HCT116 (cell line): ENCODE measurements around the gene ICA1. TPM values are rescaled to one million over a fixed set of nuclear protein-coding genes. Genes with fewer than 3 reads are reported as not detected.

Source experiments
- ATAC-seq: fragments of 200-7000 bp; cut with Tn5 transposase; 2 replicates; pipeline ENCODE4 v1.9.1; 2020; ENCODE audit warnings: mild to moderate bottlenecking, moderate library complexity
- BruUV-seq: library from RNA; stranded (reverse); fragments of 400-500 nt; replicated peaks from 2 replicates; lab custom pipeline; 2021; lab: Mats Ljungman, UMichigan
- CTCF ChIA-PET: fragments of 300-600 bp; sonication (Branson Sonifier 250); formaldehyde crosslinking; loops from one replicate; lab custom pipeline; 2021; ENCODE audit warnings: antibody characterized with exemption; lab: Charles Lee
- POLR2A ChIA-PET: fragments of 300-600, 350-600 bp; sonication (Branson Sonifier 250); formaldehyde crosslinking; loops from one replicate; lab custom pipeline; 2021; ENCODE audit warnings: antibody characterized with exemption; lab: Charles Lee
- RAD21 ChIA-PET, 2 experiments: fragments of 300-600 bp; sonication (Branson Sonifier 250); formaldehyde crosslinking; loops; one replicate each; lab custom pipeline; 2023; ENCODE audit warnings: low total read pairs in 2 of 2; ENCODE audit not compliant: uncharacterized antibody in 2 of 2, unreplicated experiment in 2 of 2, low non-redundant PET in 1 of 2; lab: Charles Lee
- DNase-seq: peaks from one replicate; pipeline ENCODE4 v3.0.0-alpha.2; 2010; ENCODE audit warnings: low read depth, low spot score
- H2AFZ ChIP-seq: fragments of 200-600 bp; shearing (Covaris generic), sonication (generic); 2 replicates; pipeline ENCODE4 v1.6.1; 2017; ENCODE audit warnings: low read depth, mixed run types, mixed read lengths, antibody characterized with exemption, low read length; ENCODE audit not compliant: poor library complexity, severe bottlenecking
- H3K27ac ChIP-seq: 2 replicates; pipeline ENCODE4 v1.5.1; 2012; ENCODE audit warnings: low read depth, low read length
- H3K27me3 ChIP-seq: fragments of 200-600 bp; sonication (generic); 2 replicates; pipeline ENCODE4 v1.6.1; 2016; ENCODE audit warnings: mixed run types, low read length, mixed read lengths; ENCODE audit not compliant: insufficient read depth
- H3K36me3 ChIP-seq, 2 experiments: fragments of 200-500 bp in 1 of 2; fragments of 200-600 bp in 1 of 2; sonication (Bioruptor generic) in 1 of 2; sonication (generic) in 1 of 2; 2 replicates each; pipeline versions ENCODE4 v1.5.1 to v1.6.1; 2014 to 2016; ENCODE audit warnings: low read length in 2 of 2, inconsistent platforms in 1 of 2, mixed read lengths in 1 of 2, mixed run types in 1 of 2; ENCODE audit not compliant: insufficient read depth in 2 of 2, control insufficient read depth in 1 of 2
- H3K4me1 ChIP-seq, 2 experiments: fragments of 200-600 bp in 1 of 2; sonication (generic) in 1 of 2; 2 replicates each; pipeline versions ENCODE4 v1.5.1 to v1.6.1; 2012 to 2017; ENCODE audit warnings: low read length in 2 of 2, inconsistent platforms in 1 of 2, mild to moderate bottlenecking in 1 of 2, mixed read lengths in 1 of 2, mixed run types in 1 of 2, moderate library complexity in 1 of 2; ENCODE audit not compliant: insufficient read depth in 2 of 2, control insufficient read depth in 1 of 2
- H3K4me2 ChIP-seq: fragments of 200-600 bp; sonication (generic); 2 replicates; pipeline ENCODE4 v1.6.1; 2017; ENCODE audit warnings: mixed run types, low read length, mixed read lengths
- H3K4me3 ChIP-seq, 2 experiments: fragments of 200-600 bp in 1 of 2; sonication (generic) in 1 of 2; replicated peaks in 1 of 2; 2 replicates each; pipeline ENCODE4 v1.5.1; 2011 to 2016; ENCODE audit warnings: low read length in 2 of 2, control low read depth in 1 of 2, low read depth in 1 of 2, mild to moderate bottlenecking in 1 of 2, mixed read lengths in 1 of 2, mixed run types in 1 of 2
- H3K79me2 ChIP-seq: fragments of 200-600 bp; sonication (generic); 2 replicates; pipeline ENCODE4 v1.6.1; 2017; ENCODE audit warnings: mild to moderate bottlenecking, mixed run types, low read length, moderate library complexity, mixed read lengths; ENCODE audit not compliant: insufficient read depth
- H3K9ac ChIP-seq: fragments of 200-600 bp; sonication (generic); 2 replicates; pipeline ENCODE4 v1.6.1; 2016; ENCODE audit warnings: low read length, mixed read lengths
- H3K9me2 ChIP-seq: fragments of 200-600 bp; sonication (generic), shearing (Covaris generic); 2 replicates; pipeline ENCODE4 v1.6.1; 2017; ENCODE audit warnings: mixed run types, mild to moderate bottlenecking, moderate library complexity; ENCODE audit not compliant: insufficient read depth
- H3K9me3 ChIP-seq, 2 experiments: fragments of 200-500 bp in 1 of 2; fragments of 200-600 bp in 1 of 2; sonication (Bioruptor generic) in 1 of 2; sonication (generic) in 1 of 2; 2 replicates each; pipeline ENCODE4 v1.6.1; 2014 to 2017; ENCODE audit warnings: low read length in 2 of 2, mixed read lengths in 2 of 2, inconsistent platforms in 1 of 2, low read depth in 1 of 2, mild to moderate bottlenecking in 1 of 2, mixed run types in 1 of 2, moderate library complexity in 1 of 2; ENCODE audit not compliant: control insufficient read depth in 1 of 2, insufficient read depth in 1 of 2
- H4K20me1 ChIP-seq: fragments of 200-600 bp; sonication (generic), shearing (Covaris generic); 2 replicates; pipeline ENCODE4 v1.6.1; 2017; ENCODE audit warnings: mixed run types, mild to moderate bottlenecking, moderate library complexity; ENCODE audit not compliant: insufficient read depth
- EGR1 ChIP-seq: IDR thresholded peaks from 2 replicates; pipeline ENCODE4 v1.6.1; 2012; ENCODE audit warnings: low read depth
- JUND ChIP-seq: IDR thresholded peaks from 2 replicates; pipeline ENCODE4 v1.6.1; 2012
- MAX ChIP-seq: IDR thresholded peaks from 2 replicates; pipeline ENCODE4 v1.6.1; 2012
- POLR2AphosphoS5 ChIP-seq: IDR thresholded peaks from 2 replicates; pipeline ENCODE4 v1.6.1; 2011; ENCODE audit warnings: mild to moderate bottlenecking, low read depth, low read length, moderate library complexity
- SIN3A ChIP-seq: IDR thresholded peaks from 2 replicates; pipeline ENCODE4 v1.6.1; 2012; ENCODE audit warnings: low read depth
- TCF7L2 ChIP-seq: IDR thresholded peaks from 2 replicates; pipeline ENCODE4 v1.7.0; 2011; ENCODE audit warnings: borderline replicate concordance, inconsistent platforms; ENCODE audit not compliant: insufficient read depth, insufficient read length; ENCODE audit errors: extremely low read depth
- ZNF274 ChIP-seq: fragments of 200-500 bp; sonication (Bioruptor generic); IDR thresholded peaks from 2 replicates; pipeline ENCODE4 v1.6.1; 2014; ENCODE audit warnings: mild to moderate bottlenecking, low read depth, low read length, inconsistent platforms
- intact Hi-C: fragments of 100-400 bp; cut with micrococcal nuclease; formaldehyde crosslinking; loops from 2 replicates; pipeline ENCODE4 v1.10.0; 2022
- total RNA-seq: library from RNA; stranded (reverse); gene quantifications from one replicate; pipeline ENCODE4 v1.2.1, GENCODE V29; 2021; ENCODE audit not compliant: unreplicated experiment
- TF ChIP-seq, protein P1 (sequence below): IDR thresholded peaks from 2 replicates; pipeline ENCODE4 v1.6.1; 2011; ENCODE audit warnings: mild to moderate bottlenecking, low read length, moderate library complexity; ENCODE audit not compliant: insufficient replicate concordance; ENCODE audit errors: extremely low read depth
- TF ChIP-seq, protein P2 (sequence below), 3 experiments: fragments of 200-600 bp in 1 of 3; sonication (generic) in 1 of 3; IDR thresholded peaks in 2 of 3; conservative IDR thresholded peaks in 1 of 3; 2 replicates each; pipeline ENCODE4 v1.5.1; 2012 to 2017; ENCODE audit warnings: low read depth in 2 of 3, low read length in 2 of 3, antibody characterized with exemption in 1 of 3, borderline replicate concordance in 1 of 3, control low read depth in 1 of 3, mild to moderate bottlenecking in 1 of 3, mixed read lengths in 1 of 3, mixed run types in 1 of 3, moderate library complexity in 1 of 3; ENCODE audit not compliant: insufficient read depth in 1 of 3

The ICA1 gene
- total RNA-seq, 1 experiment from 2014 or later: 16.4 TPM

DNA sequence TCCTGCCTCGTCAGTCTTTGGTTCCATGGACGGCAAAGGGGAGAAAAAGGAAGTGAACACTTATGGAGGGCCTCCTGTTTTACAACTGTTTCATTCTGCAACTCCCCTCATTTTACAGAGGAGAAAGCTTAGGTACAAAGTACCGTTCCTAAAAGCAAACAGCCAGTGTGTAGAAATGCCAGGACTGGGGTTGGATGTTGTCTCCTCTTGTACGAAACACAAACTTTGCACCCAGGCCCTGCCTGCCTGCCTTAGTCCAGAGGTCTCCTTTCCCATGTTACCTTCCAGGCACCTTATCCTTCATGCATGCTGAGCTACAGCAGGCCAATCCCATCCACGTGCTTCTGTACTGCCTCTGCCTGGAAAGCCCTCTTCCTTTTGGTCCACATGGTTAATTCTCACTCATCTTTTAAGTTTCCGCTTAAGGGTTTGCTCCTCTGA, 86.0 kb downstream of the ICA1 start:
- CTCF ChIA-PET: no interaction called here

More for the DNA sequence above, 86.0 kb downstream of the ICA1 start:
- TF ChIP-seq POLR2AphosphoS5 (no peak), MAX (no peak), SIN3A (no peak), EGR1 (no peak), ZNF274 (no peak), TCF7L2 (no peak), JUND (no peak)
- TF ChIP-seq, protein P1, sequence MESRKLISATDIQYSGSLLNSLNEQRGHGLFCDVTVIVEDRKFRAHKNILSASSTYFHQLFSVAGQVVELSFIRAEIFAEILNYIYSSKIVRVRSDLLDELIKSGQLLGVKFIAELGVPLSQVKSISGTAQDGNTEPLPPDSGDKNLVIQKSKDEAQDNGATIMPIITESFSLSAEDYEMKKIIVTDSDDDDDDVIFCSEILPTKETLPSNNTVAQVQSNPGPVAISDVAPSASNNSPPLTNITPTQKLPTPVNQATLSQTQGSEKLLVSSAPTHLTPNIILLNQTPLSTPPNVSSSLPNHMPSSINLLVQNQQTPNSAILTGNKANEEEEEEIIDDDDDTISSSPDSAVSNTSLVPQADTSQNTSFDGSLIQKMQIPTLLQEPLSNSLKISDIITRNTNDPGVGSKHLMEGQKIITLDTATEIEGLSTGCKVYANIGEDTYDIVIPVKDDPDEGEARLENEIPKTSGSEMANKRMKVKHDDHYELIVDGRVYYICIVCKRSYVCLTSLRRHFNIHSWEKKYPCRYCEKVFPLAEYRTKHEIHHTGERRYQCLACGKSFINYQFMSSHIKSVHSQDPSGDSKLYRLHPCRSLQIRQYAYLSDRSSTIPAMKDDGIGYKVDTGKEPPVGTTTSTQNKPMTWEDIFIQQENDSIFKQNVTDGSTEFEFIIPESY: no peak
- TF ChIP-seq, protein P2, sequence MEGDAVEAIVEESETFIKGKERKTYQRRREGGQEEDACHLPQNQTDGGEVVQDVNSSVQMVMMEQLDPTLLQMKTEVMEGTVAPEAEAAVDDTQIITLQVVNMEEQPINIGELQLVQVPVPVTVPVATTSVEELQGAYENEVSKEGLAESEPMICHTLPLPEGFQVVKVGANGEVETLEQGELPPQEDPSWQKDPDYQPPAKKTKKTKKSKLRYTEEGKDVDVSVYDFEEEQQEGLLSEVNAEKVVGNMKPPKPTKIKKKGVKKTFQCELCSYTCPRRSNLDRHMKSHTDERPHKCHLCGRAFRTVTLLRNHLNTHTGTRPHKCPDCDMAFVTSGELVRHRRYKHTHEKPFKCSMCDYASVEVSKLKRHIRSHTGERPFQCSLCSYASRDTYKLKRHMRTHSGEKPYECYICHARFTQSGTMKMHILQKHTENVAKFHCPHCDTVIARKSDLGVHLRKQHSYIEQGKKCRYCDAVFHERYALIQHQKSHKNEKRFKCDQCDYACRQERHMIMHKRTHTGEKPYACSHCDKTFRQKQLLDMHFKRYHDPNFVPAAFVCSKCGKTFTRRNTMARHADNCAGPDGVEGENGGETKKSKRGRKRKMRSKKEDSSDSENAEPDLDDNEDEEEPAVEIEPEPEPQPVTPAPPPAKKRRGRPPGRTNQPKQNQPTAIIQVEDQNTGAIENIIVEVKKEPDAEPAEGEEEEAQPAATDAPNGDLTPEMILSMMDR (IDR thresholded peaks at IDR 0.05 in 2 of 3, conservative IDR thresholded peaks at IDR 0.05 in 1 of 3; ENCODE audit: borderline replicate concordance in 1 of 3, insufficient read depth in 1 of 3, low read depth in 2 of 3, low read length in 2 of 3): no peak
- BruUV-seq: no TSS peak
- H3K9ac ChIP-seq: no peak overlapping the region
- no peaks in the 10 kb centered on the region for H3K27me3 ChIP-seq
- no peaks in the 10 kb centered on the region for H4K20me1 ChIP-seq
- ChIA-PET RAD21 (no interaction called here), POLR2A (no interaction called here)
- H3K9me3 ChIP-seq: no peaks in the 10 kb centered on the region
- no peaks in the 10 kb centered on the region for H3K4me1 ChIP-seq
- no peak overlapping the region for H3K27ac ChIP-seq
- H3K4me2 ChIP-seq: no peak overlapping the region
- no peaks in the 10 kb centered on the region for H3K9me2 ChIP-seq
- H2AFZ ChIP-seq: no peak overlapping the region
- H3K79me2 ChIP-seq: no peaks in the 10 kb centered on the region
- no peaks in the 10 kb centered on the region for H3K36me3 ChIP-seq
- DNase-seq (no peak), ATAC-seq (no peak)
- H3K4me3 ChIP-seq: no peak overlapping the region
- intact Hi-C loops: no loop called here
